ENCODE data around the gene ATXN2. TPM values are rescaled to one million over a fixed set of nuclear protein-coding genes. Genes with fewer than 3 reads are reported as not detected.
"Not testable (repeated sequence)": the region's sequence is repeated elsewhere in the genome, so short reads cannot be mapped to it uniquely, and the experiment has no call there.

Gene ATXN2
- total RNA-seq, 1 donor from 2014 or later: 69.4 TPM

DNA sequence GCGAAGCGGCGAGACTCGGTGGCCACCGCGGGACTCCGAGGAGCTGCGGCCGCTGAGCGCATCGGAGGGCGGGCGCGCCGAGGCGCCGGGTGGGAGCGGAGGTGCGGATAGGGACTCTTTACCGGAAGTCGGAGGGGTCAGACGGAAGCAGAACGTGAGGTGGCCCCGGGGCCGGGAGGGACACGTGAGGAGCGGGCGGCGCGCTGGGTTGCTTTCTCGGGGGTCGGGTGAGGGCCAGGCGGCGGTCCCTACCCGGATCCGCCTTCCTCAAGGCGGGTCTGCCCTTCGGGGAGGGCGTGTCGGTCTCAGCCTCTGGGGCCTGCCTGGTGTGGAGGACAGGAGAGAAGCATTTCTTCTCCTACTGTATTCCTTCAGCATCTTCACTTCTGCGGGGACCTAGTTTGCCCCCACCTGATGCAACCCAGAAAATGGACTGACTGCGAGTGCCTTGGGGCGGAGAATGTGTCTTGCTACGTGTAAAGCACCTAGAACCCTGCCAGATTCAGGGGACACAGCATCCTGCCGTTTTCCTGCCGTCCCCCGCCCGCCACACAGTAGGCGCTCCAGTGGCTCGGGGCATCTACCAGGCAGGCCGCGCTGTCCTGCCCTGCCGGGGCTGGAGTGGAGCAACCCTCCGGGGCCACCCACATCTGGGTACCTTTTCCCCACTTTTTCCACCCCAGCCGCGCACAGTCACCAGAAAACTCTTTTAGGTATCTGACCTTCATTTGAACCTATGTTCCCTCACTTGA lies 514 bp upstream of the ATXN2 start:
- Mint-ChIP-seq H3K4me3 (ENCODE audit: unreplicated experiment) (peak overlapping the region; percentile 94), H3K36me3 (ENCODE audit: low read depth, unreplicated experiment) (peaks cover 8% of the 10 kb centered on the region), H3K27ac (ENCODE audit: unreplicated experiment) (peak overlapping the region; percentile 87), H3K4me1 (ENCODE audit: unreplicated experiment) (peaks cover 19% of the 10 kb centered on the region), H3K27me3 (ENCODE audit: unreplicated experiment) (peaks cover 15% of the 10 kb centered on the region), H3K9me3 (ENCODE audit: unreplicated experiment) (no peaks in the 10 kb centered on the region)
- no peak for TF ChIP-seq CTCF (IDR thresholded peaks at IDR 0.05; ENCODE audit: unreplicated experiment)
- peak; percentile 87 for DNase-seq (ENCODE audit: low spot score)

- H3K27me3 Mint-ChIP-seq (ENCODE audit: unreplicated experiment): peaks cover 12% of the 10 kb centered on the region
- no peak for TF ChIP-seq CTCF (IDR thresholded peaks at IDR 0.05; ENCODE audit: unreplicated experiment)
- H3K4me3 Mint-ChIP-seq (ENCODE audit: unreplicated experiment): peak overlapping the region; percentile 100
- H3K27ac Mint-ChIP-seq (ENCODE audit: unreplicated experiment): peak overlapping the region; percentile 89
- peaks cover 19% of the 10 kb centered on the region for H3K4me1 Mint-ChIP-seq (ENCODE audit: unreplicated experiment)
- H3K36me3 Mint-ChIP-seq (ENCODE audit: low read depth, unreplicated experiment): peaks cover 8% of the 10 kb centered on the region
- peak; percentile 66 for DNase-seq (ENCODE audit: low spot score)
- H3K9me3 Mint-ChIP-seq (ENCODE audit: unreplicated experiment): no peaks in the 10 kb centered on the region
Measured at GRCh38 chr12:111597831-111598636, 1.1 kb downstream of the ATXN2 start.

DNA sequence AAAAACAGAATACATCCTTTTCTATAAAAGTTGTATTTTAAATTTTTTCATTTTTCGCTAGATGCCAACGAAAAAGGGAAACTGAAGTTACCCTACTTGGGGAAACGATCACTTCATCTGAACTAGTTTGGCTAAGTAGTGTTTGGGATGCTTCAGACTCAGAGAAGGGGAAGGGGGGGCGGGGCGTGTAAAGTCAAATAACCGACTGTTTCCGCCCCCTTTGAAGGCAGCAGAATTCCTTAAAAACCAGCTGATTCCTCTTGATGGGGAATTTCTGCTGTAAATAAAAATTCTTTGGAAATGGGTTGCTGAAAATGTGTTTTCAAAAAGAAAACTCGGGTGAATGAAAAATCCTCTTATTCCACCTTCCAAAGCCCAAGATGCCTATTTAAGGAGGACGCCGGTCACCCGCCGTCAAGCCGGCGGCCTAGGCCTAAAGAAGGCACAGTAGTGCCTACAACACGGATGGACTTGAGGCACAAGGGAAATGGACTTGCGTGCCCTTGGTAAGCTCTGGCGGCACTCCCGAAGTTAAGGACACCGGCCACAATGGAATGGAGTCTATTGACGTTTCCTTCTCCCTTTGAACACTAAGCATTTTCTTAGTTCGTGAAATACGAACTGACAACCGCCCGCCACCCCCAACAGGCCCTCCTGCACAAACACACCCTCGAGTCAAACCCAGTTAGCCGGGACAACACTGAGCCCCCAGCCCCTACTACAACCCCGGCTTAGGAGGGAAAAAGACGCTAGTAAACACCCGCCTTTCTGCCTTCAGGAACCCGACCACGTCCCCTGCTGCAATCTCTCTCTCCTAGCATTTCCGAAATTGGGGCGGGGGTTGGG lies 1.9 kb downstream of the ATXN2 start:
- H3K27ac Mint-ChIP-seq (ENCODE audit: unreplicated experiment): peak overlapping the region; percentile 89
- DNase-seq (ENCODE audit: low spot score): peak; percentile 47
- peaks cover 12% of the 10 kb centered on the region for H3K27me3 Mint-ChIP-seq (ENCODE audit: unreplicated experiment)
- peaks cover 8% of the 10 kb centered on the region for H3K36me3 Mint-ChIP-seq (ENCODE audit: low read depth, unreplicated experiment)
- no peaks in the 10 kb centered on the region for H3K9me3 Mint-ChIP-seq (ENCODE audit: unreplicated experiment)
- H3K4me1 Mint-ChIP-seq (ENCODE audit: unreplicated experiment): peaks cover 19% of the 10 kb centered on the region
- no peak for TF ChIP-seq CTCF (IDR thresholded peaks at IDR 0.05; ENCODE audit: unreplicated experiment)
- H3K4me3 Mint-ChIP-seq (ENCODE audit: unreplicated experiment): peak overlapping the region; percentile 100

DNA sequence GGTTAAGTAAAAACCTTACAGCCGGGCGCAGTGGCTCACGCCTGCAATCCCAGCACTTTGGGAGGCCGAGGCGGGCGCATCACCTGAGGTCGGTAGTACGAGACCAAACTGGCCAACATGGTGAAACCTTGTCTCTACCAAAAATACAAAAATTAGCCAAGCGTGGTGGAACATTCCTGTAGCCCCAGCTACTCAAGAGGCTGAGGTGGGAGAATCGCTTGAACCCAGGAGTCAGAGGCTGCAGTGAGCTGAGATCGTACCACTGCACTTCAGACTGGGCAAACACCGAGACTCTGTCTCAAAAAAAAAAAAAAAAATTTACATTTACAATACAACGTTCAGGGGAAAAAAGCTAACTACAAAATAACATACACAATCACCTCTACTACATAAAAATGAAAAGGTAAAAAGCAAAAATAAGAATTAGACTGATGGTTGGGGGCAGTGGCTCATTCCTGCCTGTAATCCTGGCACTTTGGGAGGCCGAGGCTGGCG lies 3.7 kb downstream of the ATXN2 start:
- H3K27ac Mint-ChIP-seq (ENCODE audit: unreplicated experiment); DNase-seq (ENCODE audit: low spot score); H3K9me3 Mint-ChIP-seq (ENCODE audit: unreplicated experiment); H3K4me3 Mint-ChIP-seq (ENCODE audit: unreplicated experiment); H3K36me3 Mint-ChIP-seq (ENCODE audit: low read depth, unreplicated experiment): not testable (repeated sequence)
- Mint-ChIP-seq H3K4me1 (ENCODE audit: unreplicated experiment) (peaks cover 18% of the 10 kb centered on the region), H3K27me3 (ENCODE audit: unreplicated experiment) (peaks cover 10% of the 10 kb centered on the region)

DNA sequence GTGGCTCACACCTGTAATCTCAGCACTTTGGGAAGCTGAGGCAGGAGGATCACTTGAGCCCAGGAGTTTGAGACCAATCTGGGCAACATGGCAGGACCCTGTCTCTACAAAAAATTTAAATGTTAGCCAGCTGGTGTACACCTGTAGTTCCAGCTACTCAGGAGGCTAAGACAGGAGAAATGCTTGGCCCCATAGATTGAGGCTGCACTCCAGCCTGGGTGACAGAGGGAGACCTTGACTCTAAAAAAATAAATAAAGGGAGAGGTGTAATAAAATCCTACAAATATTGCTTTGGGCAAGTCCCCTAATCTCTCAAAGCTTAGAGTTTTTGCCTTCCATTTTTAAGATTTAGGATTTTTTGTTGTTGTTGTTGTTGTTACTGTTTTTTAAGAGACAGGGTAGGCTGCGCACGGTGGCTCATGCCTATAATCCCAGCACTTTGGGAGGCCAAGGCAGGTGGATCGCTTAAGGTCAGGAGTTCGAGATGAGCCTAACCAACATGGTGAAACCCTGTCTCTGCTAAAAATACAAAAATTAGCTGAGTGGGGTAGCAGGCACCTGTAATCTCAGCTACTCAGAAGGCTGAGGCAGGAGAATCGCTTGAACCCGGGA lies 7.6 kb downstream of the ATXN2 start:
- not testable (repeated sequence) for H3K4me3 Mint-ChIP-seq (ENCODE audit: unreplicated experiment); H3K4me1 Mint-ChIP-seq (ENCODE audit: unreplicated experiment); H3K9me3 Mint-ChIP-seq (ENCODE audit: unreplicated experiment); H3K27me3 Mint-ChIP-seq (ENCODE audit: unreplicated experiment); H3K27ac Mint-ChIP-seq (ENCODE audit: unreplicated experiment); H3K36me3 Mint-ChIP-seq (ENCODE audit: low read depth, unreplicated experiment); DNase-seq (ENCODE audit: low spot score)

Measured in endothelial cell (in vitro differentiated cells).